GM18951 (cell line): ENCODE results near the gene GK2.

Experiments used
- POLR2A ChIP-seq: IDR thresholded peaks from 4 replicates; pipeline ENCODE4 v1.6.1; 2011; ENCODE audit warnings: mild to moderate bottlenecking; ENCODE audit not compliant: insufficient read length, insufficient read depth; ENCODE audit errors: extremely low read depth
- in situ Hi-C: fragments of 300-500 bp; cut with MboI; formaldehyde crosslinking; loops from one replicate; pipeline ENCODE4 v1.12.0; 2022; ENCODE audit warnings: low sequenced_read_pairs, mixed read lengths, inconsistent platforms; ENCODE audit not compliant: unreplicated experiment

Gene GK2

GRCh38 chr4:79413032-79413885, 5.2 kb upstream of the GK2 start:
- no peak for TF ChIP-seq POLR2A
- in situ Hi-C loops: no loop called here

- in situ Hi-C loops: no loop called here
- TF ChIP-seq POLR2A: no peak
Observed at GRCh38 chr4:79404666-79405065, 3.4 kb downstream of the GK2 start.

GRCh38 chr4:79403356-79403755, 4.7 kb downstream of the GK2 start:
- in situ Hi-C loops: no loop called here
- no peak for TF ChIP-seq POLR2A

GRCh38 chr4:79402332-79402851, 5.6 kb downstream of the GK2 start:
- in situ Hi-C loops: no loop called here
- no peak for TF ChIP-seq POLR2A

GRCh38 chr4:79399076-79399475, 9.0 kb downstream of the GK2 start:
- TF ChIP-seq POLR2A: no peak
- in situ Hi-C loops: loop anchor here (25.0 kb wide), 1 partner anchor 437 kb away; no protein-coding TSS in a partner anchor

GRCh38 chr4:79397951-79398350, 10.1 kb downstream of the GK2 start:
- in situ Hi-C loops: loop anchor here (25.0 kb wide), 1 partner anchor 436 kb away; no protein-coding TSS in a partner anchor
- TF ChIP-seq POLR2A: no peak

GRCh38 chr4:79396794-79397193, 11.2 kb downstream of the GK2 start:
- no peak for TF ChIP-seq POLR2A
- in situ Hi-C loops: loop anchor here (25.0 kb wide), 1 partner anchor 434 kb away; no protein-coding TSS in a partner anchor

GRCh38 chr4:79395841-79396240, 12.2 kb downstream of the GK2 start:
- in situ Hi-C loops: loop anchor here (25.0 kb wide), 1 partner anchor 434 kb away; no protein-coding TSS in a partner anchor
- TF ChIP-seq POLR2A: no peak

- TF ChIP-seq POLR2A: no peak
Observed at GRCh38 chr4:79390890-79391289, 17.1 kb downstream of the GK2 start.

GRCh38 chr4:79385641-79386040, 22.4 kb downstream of the GK2 start:
- TF ChIP-seq POLR2A: no peak
- in situ Hi-C loops: loop anchor here (25.0 kb wide), 1 partner anchor 423 kb away; no protein-coding TSS in a partner anchor

More at GRCh38 chr4:79390890-79391289, 17.1 kb downstream of the GK2 start:
- in situ Hi-C loops: loop anchor here (25.0 kb wide), 1 partner anchor 429 kb away; no protein-coding TSS in a partner anchor

- in situ Hi-C loops: loop anchor here (25.0 kb wide), 1 partner anchor 419 kb away; no protein-coding TSS in a partner anchor
Observed at GRCh38 chr4:79381161-79381560, 26.9 kb downstream of the GK2 start.

GRCh38 chr4:79370026-79370425, 38.0 kb downstream of the GK2 start:
- in situ Hi-C loops: no loop called here
- no peak for TF ChIP-seq POLR2A

More at GRCh38 chr4:79381161-79381560, 26.9 kb downstream of the GK2 start:
- TF ChIP-seq POLR2A: no peak

- in situ Hi-C loops: no loop called here
- no peak for TF ChIP-seq POLR2A
Observed at GRCh38 chr4:79367096-79367495, 40.9 kb downstream of the GK2 start.
